ENCODE measurements around the gene FRK. TPM values are rescaled to one million over a fixed set of nuclear protein-coding genes. Genes with fewer than 3 reads are reported as not detected.

Gene FRK
- polyA plus RNA-seq, 3 donors: not detected

- H3K4me3 Mint-ChIP-seq: no peak overlapping the region
- H3K36me3 ChIP-seq (replicated peaks in 1 of 2; ENCODE audit: control insufficient read depth in 1 of 2, insufficient read depth in 2 of 2, low read length in 2 of 2): no peaks in the 10 kb centered on the region
- H2AFZ ChIP-seq (ENCODE audit: insufficient read depth, low read depth, low read length, poor library complexity, severe bottlenecking): no peak overlapping the region
- intact Hi-C loops (cut with micrococcal nuclease): no loop called here
- no peak overlapping the region for H3K27ac ChIP-seq (ENCODE audit: low read depth in 1 of 2, low read length in 2 of 2)
- H3K27me3 Mint-ChIP-seq (ENCODE audit: low read depth in 3 of 3): peaks cover 0 to 8% (median 3%) of the 10 kb centered on the region in 3 donors
- no peak for DNase-seq
- H3K36me3 Mint-ChIP-seq: no peaks in the 10 kb centered on the region
- H3K9me3 Mint-ChIP-seq: peaks cover 0 to 8% (median 6%) of the 10 kb centered on the region in 7 donors
- no peaks in the 10 kb centered on the region for H4K20me1 ChIP-seq (ENCODE audit: insufficient read depth, low read length)
- no peak for TF ChIP-seq CTCF (IDR thresholded peaks at IDR 0.05)
- no peaks in the 10 kb centered on the region for H3K4me1 ChIP-seq (ENCODE audit: control insufficient read depth in 1 of 2, insufficient read depth in 2 of 2, low read length in 2 of 2)
- 86% methylated on average over 3 of the region's 5 CpGs for WGBS (ENCODE audit: insufficient coverage)
- H3K4me2 ChIP-seq (replicated peaks; ENCODE audit: extremely low read depth, low read length, poor library complexity, severe bottlenecking): no peak overlapping the region
- no peak overlapping the region for H3K4me3 ChIP-seq (replicated peaks in 1 of 3; ENCODE audit: low read depth in 2 of 3, low read length in 3 of 3)
- no peaks in the 10 kb centered on the region for H3K79me2 ChIP-seq (ENCODE audit: insufficient read depth, low read length)
- no peaks in the 10 kb centered on the region for H3K27me3 ChIP-seq (ENCODE audit: control insufficient read depth in 2 of 2, insufficient read depth in 2 of 2, low read length in 2 of 2)
- H3K4me1 Mint-ChIP-seq: no peaks in the 10 kb centered on the region
- H3K9me3 ChIP-seq (replicated peaks in 1 of 2; ENCODE audit: control insufficient read depth in 1 of 2, insufficient read depth in 1 of 2, low read length in 2 of 2): peaks cover 0 to 4% of the 10 kb centered on the region in 2 donors
- H3K27ac Mint-ChIP-seq: no peak overlapping the region
- H3K9ac ChIP-seq (ENCODE audit: insufficient read depth, low read length, poor library complexity, severe bottlenecking): no peak overlapping the region
These were observed 18.8 kb downstream of the FRK start for GRCh38 chr6:116041934-116042333.

GRCh38 chr6:116040993-116041392, 19.7 kb downstream of the FRK start:
- H3K27me3 Mint-ChIP-seq (ENCODE audit: low read depth in 3 of 3): peaks cover 0 to 8% (median 1%) of the 10 kb centered on the region in 3 donors
- H3K4me1 Mint-ChIP-seq: no peaks in the 10 kb centered on the region

More at GRCh38 chr6:116040993-116041392, 19.7 kb downstream of the FRK start:
- peaks cover 0 to 4% of the 10 kb centered on the region in 2 donors for H3K9me3 ChIP-seq (replicated peaks in 1 of 2; ENCODE audit: control insufficient read depth in 1 of 2, insufficient read depth in 1 of 2, low read length in 2 of 2)
- H3K36me3 ChIP-seq (replicated peaks in 1 of 2; ENCODE audit: control insufficient read depth in 1 of 2, insufficient read depth in 2 of 2, low read length in 2 of 2): no peaks in the 10 kb centered on the region
- intact Hi-C loops (cut with micrococcal nuclease): no loop called here
- H3K4me2 ChIP-seq (replicated peaks; ENCODE audit: extremely low read depth, low read length, poor library complexity, severe bottlenecking): no peak overlapping the region
- Mint-ChIP-seq H3K27ac (no peak overlapping the region), H3K36me3 (no peaks in the 10 kb centered on the region), H3K4me3 (no peak overlapping the region), H3K9me3 (peaks cover 0 to 7% (median 4%) of the 10 kb centered on the region in 7 donors)
- H3K4me3 ChIP-seq (replicated peaks in 1 of 3; ENCODE audit: low read depth in 2 of 3, low read length in 3 of 3): no peak overlapping the region
- H4K20me1 ChIP-seq (ENCODE audit: insufficient read depth, low read length): no peaks in the 10 kb centered on the region
- H3K79me2 ChIP-seq (ENCODE audit: insufficient read depth, low read length): no peaks in the 10 kb centered on the region
- no peak overlapping the region for H3K27ac ChIP-seq (ENCODE audit: low read depth in 1 of 2, low read length in 2 of 2)
- no peak for TF ChIP-seq CTCF (IDR thresholded peaks at IDR 0.05)
- H2AFZ ChIP-seq (ENCODE audit: insufficient read depth, low read depth, low read length, poor library complexity, severe bottlenecking): no peak overlapping the region
- WGBS (ENCODE audit: insufficient coverage): no CpG with 5 or more reads among the region's 2 CpGs
- H3K4me1 ChIP-seq (ENCODE audit: control insufficient read depth in 1 of 2, insufficient read depth in 2 of 2, low read length in 2 of 2): no peaks in the 10 kb centered on the region
- no peaks in the 10 kb centered on the region for H3K27me3 ChIP-seq (ENCODE audit: control insufficient read depth in 2 of 2, insufficient read depth in 2 of 2, low read length in 2 of 2)
- DNase-seq: no peak
- H3K9ac ChIP-seq (ENCODE audit: insufficient read depth, low read length, poor library complexity, severe bottlenecking): no peak overlapping the region
